ENCODE results near the gene IFI35. TPM values are rescaled to one million over a fixed set of nuclear protein-coding genes. Genes with fewer than 3 reads are reported as not detected.

Gene IFI35
- total and polyA plus RNA-seq, 2 of the 8 experiments (the other 6 are each of a cell fraction or from before 2014, with no cell fraction given) = 2.5 to 4.7 TPM

- Histone ChIP-seq H3K27ac (ENCODE audit: low read depth, low read length) (no peak overlapping the region; the same call in 1 of the 2 replicates), H2BK20ac (ENCODE audit: low read length) (peak overlapping the region; percentile 15), H3K79me2 (ENCODE audit: control insufficient read depth in 1 of 2, insufficient read depth in 2 of 2, low read length in 2 of 2) (peaks cover 0 to 6% of the 10 kb centered on the region in 2 experiments; a peak in 2 of 4 replicates), H2AFZ (ENCODE audit: low read length) (no peak overlapping the region), H3K4me1 (replicated peaks in 1 of 4; ENCODE audit: control insufficient read depth in 3 of 4, insufficient read depth in 4 of 4, low read length in 3 of 4) (peaks cover 16 to 24% (median 18%) of the 10 kb centered on the region in 4 experiments), H4K5ac (ENCODE audit: insufficient read length, low read depth, low read length) (no peak overlapping the region), H3K14ac (ENCODE audit: insufficient read length) (no peak overlapping the region), H3K4me2 (ENCODE audit: insufficient read depth in 1 of 2, low read depth in 2 of 2, low read length in 2 of 2) (peak overlapping the region; percentile 64 to 69), H3K23ac (ENCODE audit: insufficient read length) (no peak overlapping the region), H3K27me3 (replicated peaks in 1 of 4; ENCODE audit: control insufficient read depth in 3 of 4, extremely low read depth in 1 of 4, insufficient read depth in 3 of 4, low read length in 3 of 4) (no peaks in the 10 kb centered on the region), H3K18ac (ENCODE audit: extremely low read depth, low read length) (peak overlapping the region; percentile 67), H2BK12ac (ENCODE audit: low read depth, low read length) (peak overlapping the region; percentile 92; the same call in 1 of the 2 replicates), H3K4me3 (ENCODE audit: extremely low read depth in 1 of 4, insufficient read depth in 2 of 4, low read depth in 3 of 4, low read length in 4 of 4) (no peak overlapping the region), H2BK5ac (ENCODE audit: low read depth, low read length) (peak overlapping the region; percentile 75), H3K4ac (replicated peaks; ENCODE audit: insufficient read length, low read depth, low read length) (no peak overlapping the region), H3K9me3 (ENCODE audit: insufficient read depth in 2 of 2, low read depth in 1 of 2, low read length in 1 of 2) (no peaks in the 10 kb centered on the region), H3K23me2 (ENCODE audit: low read depth, low read length) (peaks cover 3% of the 10 kb centered on the region; the same call in 1 of the 2 replicates), H3K9ac (replicated peaks in 1 of 4; ENCODE audit: extremely low read depth in 1 of 4, low read depth in 3 of 4, low read length in 3 of 4) (no peak overlapping the region), H3K36me3 (ENCODE audit: control insufficient read depth in 2 of 4, insufficient read depth in 4 of 4, low read length in 3 of 4) (peaks cover 0 to 22% (median 4%) of the 10 kb centered on the region in 4 experiments; a peak in 2 of 8 replicates), H4K20me1 (replicated peaks in 1 of 2; ENCODE audit: control insufficient read depth in 1 of 2, insufficient read depth in 2 of 2, low read length in 2 of 2) (no peaks in the 10 kb centered on the region), H2AK5ac (ENCODE audit: low read depth, low read length) (peak overlapping the region; percentile 75), H4K91ac (replicated peaks; ENCODE audit: insufficient read length, low read length) (peak overlapping the region; percentile 54), H3K79me1 (ENCODE audit: low read depth, low read length) (no peaks in the 10 kb centered on the region; the same call in 1 of the 2 replicates), H4K8ac (ENCODE audit: extremely low read depth, insufficient read depth, low read length) (no peak overlapping the region), H2BK15ac (ENCODE audit: low read length) (peak overlapping the region; percentile 88; the same call in 1 of the 2 replicates), H2BK120ac (replicated peaks; ENCODE audit: low read depth, low read length) (no peak overlapping the region), H3K56ac (replicated peaks; ENCODE audit: insufficient read length, low read depth, low read length) (no peak overlapping the region)
- no peak for FAIRE-seq
- ChIA-PET CTCF (ENCODE audit: partially characterized antibody) (interaction anchor here (1.0 to 1.6 kb wide), 3 partner anchors 12 to 281 kb away, joined by 3 to 5 read pairs (median 4); no protein-coding TSS in a partner anchor), POLR2A (ENCODE audit: partially characterized antibody) (interaction anchor here (1.3 to 10.8 kb wide), 4 partner anchors 13 to 287 kb away, joined by 3 to 61 read pairs (median 16); partner anchors contain the start of gene RPL27)
- WGBS, 2 experiments (ENCODE audit: extremely low coverage in 1 of 2, insufficient coverage in 1 of 2, insufficient read length in 1 of 2, insufficient replicate concordance in 2 of 2, low coverage in 1 of 2, low lambda C conversion rate in 2 of 2, missing lambda C conversion rate in 1 of 2) = 93% methylated on average over 17 of the region's 17 CpGs; no CpG with 5 or more reads in 1 of the 2 experiments
- no peak for DNase-seq (ENCODE audit: low read depth in 1 of 2, low spot score in 2 of 2)
- no peak for TF ChIP-seq RNF2 (IDR thresholded peaks at IDR 0.05; ENCODE audit: borderline replicate concordance, low read depth, low read length, missing control alignments, poor library complexity, severe bottlenecking)
- TF ChIP-seq CBX8 (IDR thresholded peaks at IDR 0.05; ENCODE audit: borderline replicate concordance, low read depth, low read length) = no peak
- no peak for TF ChIP-seq NANOG (IDR thresholded peaks at IDR 0.05; ENCODE audit: insufficient read depth, low read depth, low read length, poor library complexity, severe bottlenecking)
- TF ChIP-seq KDM5A (IDR thresholded peaks at IDR 0.05; ENCODE audit: low read length) = no peak
- no peak for TF ChIP-seq CTCF (IDR thresholded peaks at IDR 0.05; ENCODE audit: control extremely low read depth in 1 of 3, insufficient read depth in 1 of 3, low read depth in 1 of 3, low read length in 3 of 3)
- TF ChIP-seq FOSL1 (IDR thresholded peaks at IDR 0.05; ENCODE audit: insufficient read depth, low read depth, low read length) = no peak
- no peak for TF ChIP-seq TCF12 (IDR thresholded peaks at IDR 0.05; ENCODE audit: low read depth, low read length)
- no peak for TF ChIP-seq GTF2F1 (IDR thresholded peaks at IDR 0.05; ENCODE audit: borderline replicate concordance, low read depth, low read length)
Observed at GRCh38 chr17:43028221-43028861, 21.8 kb downstream of the IFI35 start.

All from H1 (cell line).